Right ventricle myocardium inferior (tissue), 1 donor: ENCODE measurements around the gene NBEAL2. TPM values are rescaled to one million over a fixed set of nuclear protein-coding genes. Genes with fewer than 3 reads are reported as not detected.
"Not testable (repeated sequence)": the region's sequence is repeated elsewhere in the genome, so short reads cannot be mapped to it uniquely, and the experiment has no call there.

Source experiments
- ATAC-seq: fragments of 200-7000 bp; cut with Tn5 transposase; one replicate; pipeline ENCODE4 v1.9.1; 2020; ENCODE audit warnings: mild to moderate bottlenecking, moderate library complexity
- DNase-seq: peaks from one replicate; pipeline ENCODE4 v3.0.0; 2021; ENCODE audit errors: missing footprints
- intact Hi-C: fragments of 100-400 bp; cut with DNase I; formaldehyde crosslinking; loops from one replicate; pipeline ENCODE4 v1.11.0; 2022
- total RNA-seq: library from RNA; stranded (reverse); fragmentation: NEBNext Ultra II Directional; extraction: Animal tissue kit (Norgen Biotek cat#: 25700); gene quantifications from one replicate; pipeline ENCODE4 v1.2.1, GENCODE V29; 2021
- donor health status: DM: no; HTN: yes; CAD: no; lungs with severe emphysema.

The NBEAL2 gene
- total RNA-seq, 1 donor from 2014 or later, result 14.5 TPM

DNA sequence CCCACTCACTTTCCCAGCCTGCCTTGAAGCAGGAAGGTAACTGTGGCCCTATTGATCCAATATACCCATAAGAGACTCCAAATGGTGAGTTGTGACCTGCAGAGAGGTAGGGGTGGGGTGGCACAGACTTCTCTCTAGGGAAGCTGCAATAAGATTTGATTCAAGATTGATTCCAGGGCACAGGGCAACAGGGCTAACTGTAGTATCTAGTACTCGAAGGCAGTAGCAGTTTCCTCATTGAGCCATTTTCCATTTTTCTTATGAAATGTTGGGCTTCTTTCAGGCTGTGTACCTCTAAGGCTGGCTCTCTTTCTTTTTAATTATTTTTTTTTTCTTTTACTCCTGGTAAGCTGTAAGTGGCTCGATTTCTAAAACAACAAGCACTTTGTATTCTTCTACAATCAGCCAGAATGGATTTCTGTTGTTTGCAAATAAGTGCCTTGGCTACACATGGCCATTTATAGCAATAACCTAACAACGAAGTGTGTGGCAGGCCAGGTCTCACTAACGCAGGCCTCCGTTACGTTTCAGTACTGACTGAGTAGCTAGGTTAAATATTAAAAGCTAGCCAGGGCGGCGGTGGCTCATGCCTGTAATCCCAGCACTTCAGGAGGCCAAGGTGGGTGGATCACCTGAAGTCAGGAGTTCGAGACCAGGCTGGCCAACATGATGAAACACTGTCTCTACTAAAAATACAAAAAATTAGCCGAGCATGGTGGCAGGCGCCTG, 22.2 kb upstream of the NBEAL2 start:
- ATAC-seq (no peak), DNase-seq (no peak)
- intact Hi-C loops, result no loop called here

DNA sequence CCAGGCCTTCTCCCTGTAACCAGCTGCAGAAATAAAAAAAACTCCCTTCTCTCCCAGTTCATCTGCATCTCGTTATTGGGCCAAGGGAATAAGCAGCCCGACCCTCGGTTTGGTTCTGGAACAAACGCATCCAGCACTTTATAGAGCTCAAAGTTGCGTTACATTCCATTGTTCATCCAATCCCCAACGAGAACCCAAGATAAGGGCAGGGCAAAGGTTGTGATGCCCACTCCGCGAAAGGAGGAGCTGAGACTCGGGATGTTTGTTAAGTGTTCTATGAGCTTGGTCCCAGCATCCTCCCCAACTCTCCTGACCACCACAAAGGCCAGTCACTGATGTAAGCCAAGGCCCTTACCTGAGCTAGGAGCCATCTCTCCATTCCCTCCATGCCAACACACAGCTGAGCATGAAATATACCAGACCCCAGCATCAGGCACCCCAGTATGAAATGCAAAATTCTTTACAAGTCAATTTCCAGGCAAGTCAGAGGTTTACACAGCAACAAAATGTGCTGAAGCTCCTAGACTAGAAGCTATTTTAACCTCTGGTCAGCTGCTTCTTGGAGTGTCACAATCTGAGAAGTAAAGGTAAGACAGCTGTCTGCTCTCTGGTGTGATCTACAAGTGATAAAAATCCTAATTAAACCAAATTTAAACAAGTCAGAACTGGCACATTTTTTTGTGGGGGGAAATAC, 20.9 kb upstream of the NBEAL2 start:
- intact Hi-C loops, result no loop called here
- ATAC-seq (no peak), DNase-seq (no peak)

DNA sequence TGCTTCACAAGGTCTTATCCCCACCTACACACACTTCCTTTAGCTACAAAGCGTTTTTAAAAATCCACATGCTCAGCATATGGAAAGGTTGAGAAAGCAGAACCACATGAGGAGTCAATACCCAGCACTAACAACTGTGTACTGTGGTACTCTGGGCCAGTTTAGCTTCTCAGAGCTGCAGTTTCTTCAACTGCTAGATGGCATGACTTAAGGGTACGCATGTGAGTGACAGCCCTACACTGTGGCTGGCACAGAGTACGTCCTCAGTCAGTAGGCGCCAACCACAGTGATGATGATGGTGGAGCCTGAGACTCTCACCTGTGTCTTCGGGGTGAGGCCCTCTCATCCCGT, 20.3 kb upstream of the NBEAL2 start:
- DNase-seq (no peak), ATAC-seq (no peak)
- intact Hi-C loops, result no loop called here

DNA sequence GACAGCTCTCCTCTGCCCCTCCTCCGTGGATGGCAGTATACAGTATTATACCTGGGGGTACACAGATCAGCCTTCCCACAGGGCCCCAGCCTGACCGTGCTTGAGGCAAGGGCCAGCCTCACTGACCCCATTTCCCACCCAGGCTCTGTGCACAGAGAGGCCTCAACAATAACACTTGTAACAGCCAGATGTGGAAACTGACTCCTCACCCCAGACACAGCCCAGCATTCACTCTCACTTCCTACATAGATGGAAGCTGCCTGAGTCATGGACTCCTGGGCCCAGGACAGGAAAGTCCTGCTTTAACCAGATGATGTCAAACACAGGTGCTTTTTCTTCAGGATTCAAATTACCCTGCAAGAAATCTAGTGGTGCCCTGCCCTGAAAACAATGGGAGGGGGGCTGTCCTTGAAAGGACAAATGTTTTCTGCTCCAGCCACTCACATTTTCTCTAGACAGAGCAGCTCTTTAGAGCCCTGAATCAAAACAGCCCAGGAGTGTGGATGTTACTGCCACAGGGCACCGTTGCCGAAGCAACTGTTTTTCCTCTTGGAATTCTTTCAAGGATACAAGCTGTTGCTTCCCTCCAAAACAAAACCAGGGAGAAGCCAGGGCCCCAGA, 19.3 kb upstream of the NBEAL2 start:
- intact Hi-C loops, result no loop called here
- peak; percentile 43 for ATAC-seq
- DNase-seq, result no peak

DNA sequence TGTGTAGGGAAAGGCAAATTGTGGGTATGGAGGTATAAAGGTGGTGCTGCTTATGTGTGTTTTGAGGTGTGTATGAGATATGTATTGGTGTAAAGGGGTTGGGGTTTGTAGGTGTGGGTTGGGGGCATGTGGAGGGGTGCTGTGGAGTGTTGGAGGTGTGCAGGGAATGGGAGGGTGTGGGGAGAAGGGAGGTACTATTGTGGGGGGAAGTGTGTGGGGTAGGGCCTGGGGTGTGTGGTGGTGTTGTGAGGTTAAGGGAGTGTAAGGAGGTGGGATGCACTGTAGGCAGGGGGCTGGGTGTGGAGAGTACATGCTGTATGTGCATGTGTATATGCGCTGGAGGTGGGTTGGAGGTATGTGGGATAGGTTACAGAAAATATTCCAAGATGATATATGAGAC, 18.6 kb upstream of the NBEAL2 start:
- ATAC-seq, result no peak

DNA sequence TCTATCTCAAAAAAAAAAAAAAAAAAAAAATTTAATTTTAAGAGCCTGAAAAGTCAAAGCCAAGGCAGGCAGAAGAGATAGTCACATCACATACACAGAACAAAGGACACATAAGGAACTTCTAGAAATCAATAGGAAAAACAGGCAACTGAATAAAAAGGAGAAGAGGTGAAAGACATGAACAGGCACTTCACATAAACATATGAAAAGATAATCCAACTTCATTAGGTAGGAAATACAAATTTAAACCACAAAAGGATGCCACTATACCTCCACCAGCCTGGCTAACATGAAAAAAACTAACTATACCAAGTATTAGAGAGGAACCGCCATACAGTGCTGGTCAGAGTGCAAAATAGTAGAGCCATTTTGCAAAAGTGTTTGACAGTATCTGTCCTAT, 17.0 kb upstream of the NBEAL2 start:
- no peak for DNase-seq
- intact Hi-C loops, result no loop called here
- no peak for ATAC-seq

More for the DNA sequence above, 18.6 kb upstream of the NBEAL2 start:
- no peak for DNase-seq
- intact Hi-C loops, result no loop called here

DNA sequence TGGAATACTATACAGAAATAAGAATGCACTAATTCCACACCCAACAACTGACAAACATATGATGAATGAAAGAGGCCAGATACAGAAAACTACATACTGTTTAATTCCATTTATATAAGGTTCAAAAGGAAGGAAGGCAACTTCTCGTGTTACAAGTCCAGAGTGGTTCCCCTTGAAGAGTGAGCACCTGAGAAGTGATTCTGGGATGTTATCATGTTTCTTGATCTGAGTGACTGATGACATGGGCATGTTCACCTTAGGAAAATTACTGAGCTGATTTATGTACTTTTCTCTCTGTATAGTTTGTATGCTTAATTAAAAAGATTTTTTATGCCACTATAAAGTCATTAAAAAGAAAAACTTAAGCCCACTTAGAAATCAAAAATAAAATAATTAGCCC, 16.5 kb upstream of the NBEAL2 start:
- DNase-seq, result no peak

DNA sequence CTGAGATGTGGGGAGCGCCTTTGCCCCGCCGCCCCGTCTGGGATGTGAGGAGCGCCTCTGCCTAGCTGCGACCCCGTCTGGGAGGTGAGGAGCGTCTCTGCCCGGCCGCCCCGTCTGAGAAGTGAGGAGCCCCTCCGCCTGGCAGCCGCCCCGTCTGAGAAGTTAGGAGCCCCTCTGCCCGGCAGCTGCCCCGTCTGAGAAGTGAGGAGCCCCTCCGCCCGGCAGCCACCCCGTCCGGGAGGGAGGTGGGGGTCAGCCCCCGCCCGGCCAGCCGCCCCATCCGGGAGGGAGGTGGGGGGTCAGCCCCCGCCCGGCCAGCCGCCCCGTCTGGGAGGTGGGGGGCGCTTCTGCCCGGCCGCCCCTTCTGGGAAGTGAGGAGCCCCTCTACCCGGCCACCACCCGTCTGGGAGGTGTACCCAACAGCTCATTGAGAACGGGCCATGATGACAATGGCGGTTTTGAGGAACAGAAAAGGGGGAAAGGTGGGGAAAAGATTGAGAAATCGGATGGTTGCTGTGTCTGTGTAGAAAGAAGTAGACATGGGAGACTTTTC, 15.4 kb upstream of the NBEAL2 start:
- ATAC-seq, DNase-seq, intact Hi-C loops: not testable (repeated sequence)

More for the DNA sequence above, 16.5 kb upstream of the NBEAL2 start:
- no peak for ATAC-seq
- intact Hi-C loops, result no loop called here

DNA sequence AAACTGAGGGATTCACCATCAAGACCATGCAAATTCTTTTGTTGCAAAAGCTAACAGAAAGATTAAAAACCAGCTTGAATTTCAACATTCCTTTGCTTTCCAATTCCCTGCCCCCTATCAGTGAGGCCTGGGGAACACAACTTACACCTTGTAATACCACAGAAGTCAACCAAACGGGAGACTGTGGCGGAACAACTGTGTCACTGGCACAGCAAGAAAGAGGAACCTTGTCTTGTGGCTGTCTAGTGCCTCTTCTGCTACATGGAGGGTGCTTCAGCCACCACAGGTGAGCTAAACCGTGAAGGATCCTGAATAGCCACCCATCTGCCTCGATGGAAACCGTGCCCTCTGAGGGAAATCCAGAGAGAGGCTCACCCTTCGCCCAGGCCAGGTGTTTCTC, 14.3 kb upstream of the NBEAL2 start:
- no peak for ATAC-seq
- intact Hi-C loops, result no loop called here
- DNase-seq, result peak; percentile 60

DNA sequence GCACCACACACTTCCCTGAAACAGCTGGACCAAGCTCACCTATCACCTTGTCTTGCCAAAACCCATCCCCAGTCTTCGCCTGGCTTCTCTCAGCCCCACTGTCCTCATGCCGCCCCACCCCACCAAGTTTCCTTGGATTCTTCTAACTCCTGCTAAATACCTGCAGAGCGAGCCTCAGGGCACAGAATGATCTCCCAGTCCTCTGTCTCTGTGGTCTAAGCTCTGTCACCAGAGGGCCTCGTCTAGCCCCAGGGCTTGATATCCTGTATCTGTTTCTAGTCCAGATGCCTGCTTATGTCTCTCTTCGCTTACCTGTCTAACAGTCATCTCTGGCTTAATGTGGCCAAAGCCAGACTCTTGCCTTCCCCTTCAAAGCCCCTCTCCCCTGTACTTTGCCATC, 12.7 kb upstream of the NBEAL2 start:
- DNase-seq, result peak; percentile 7
- ATAC-seq, result no peak
- intact Hi-C loops, result no loop called here

DNA sequence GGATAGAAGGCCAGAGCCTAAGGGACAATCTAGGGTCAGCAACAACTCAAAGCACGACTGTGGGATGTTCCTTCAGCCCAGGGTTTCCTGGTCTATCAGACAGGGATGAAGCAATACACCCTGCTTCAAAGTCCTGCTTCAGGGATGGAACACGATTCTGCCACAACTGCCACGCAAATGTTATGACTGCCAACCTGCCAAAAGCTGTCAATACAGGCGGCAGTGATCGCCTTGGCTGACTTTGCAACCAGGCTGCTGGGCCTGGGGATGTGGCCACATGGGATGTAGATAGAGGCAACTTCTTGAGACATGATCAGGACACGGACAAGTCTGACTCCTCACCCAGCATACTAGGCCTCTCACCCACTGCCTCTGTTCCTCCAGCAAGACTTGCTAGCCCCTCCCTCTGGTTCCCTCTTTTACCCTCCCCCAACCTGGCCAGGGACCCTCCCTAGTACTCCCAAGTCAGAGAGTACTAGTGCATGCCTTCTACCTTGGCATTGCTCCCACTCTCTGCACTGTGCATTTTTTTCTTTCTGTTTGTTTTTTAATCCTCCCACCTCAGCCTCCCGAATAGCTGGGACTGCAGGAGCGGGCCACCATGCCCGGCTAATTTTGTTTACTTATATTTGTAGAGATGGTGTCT, 10.6 kb upstream of the NBEAL2 start:
- ATAC-seq (no peak), DNase-seq (peak; percentile 53)
- intact Hi-C loops, result no loop called here

DNA sequence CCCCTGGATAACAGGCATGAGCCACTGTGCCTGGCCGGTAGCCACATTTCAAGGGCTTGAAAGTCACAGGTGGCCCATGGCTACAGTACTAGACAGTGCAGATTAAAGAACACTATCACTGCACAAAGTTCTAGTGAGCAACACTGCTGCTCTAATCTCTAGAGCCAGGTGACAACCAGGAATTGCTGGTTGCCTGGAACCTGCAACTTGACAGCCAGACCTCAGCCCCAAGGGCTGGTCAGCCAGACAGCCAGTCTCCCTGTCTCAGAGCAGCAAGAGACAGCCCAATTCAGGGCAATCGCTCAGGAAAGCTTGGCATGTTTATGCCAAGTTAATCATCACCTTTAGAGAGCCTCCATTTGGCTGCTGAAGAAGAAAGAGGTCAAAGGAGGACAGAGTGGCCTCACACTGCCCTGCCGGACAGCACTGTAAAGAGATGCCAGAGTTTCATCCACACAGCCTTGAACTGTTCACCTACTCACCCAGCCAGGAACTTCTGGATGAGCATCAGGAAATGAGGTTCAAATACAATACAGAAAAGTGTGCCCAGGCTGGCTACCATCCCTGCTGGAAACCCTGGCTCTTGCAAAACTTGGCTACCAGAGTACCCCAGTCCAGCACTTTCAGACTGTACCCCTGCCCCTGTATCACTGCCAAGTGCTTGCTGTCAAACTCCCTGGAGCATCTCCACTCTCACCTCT, 8.9 kb upstream of the NBEAL2 start:
- intact Hi-C loops, result no loop called here
- peak; percentile 37 for DNase-seq
- ATAC-seq, result peak; percentile 84

DNA sequence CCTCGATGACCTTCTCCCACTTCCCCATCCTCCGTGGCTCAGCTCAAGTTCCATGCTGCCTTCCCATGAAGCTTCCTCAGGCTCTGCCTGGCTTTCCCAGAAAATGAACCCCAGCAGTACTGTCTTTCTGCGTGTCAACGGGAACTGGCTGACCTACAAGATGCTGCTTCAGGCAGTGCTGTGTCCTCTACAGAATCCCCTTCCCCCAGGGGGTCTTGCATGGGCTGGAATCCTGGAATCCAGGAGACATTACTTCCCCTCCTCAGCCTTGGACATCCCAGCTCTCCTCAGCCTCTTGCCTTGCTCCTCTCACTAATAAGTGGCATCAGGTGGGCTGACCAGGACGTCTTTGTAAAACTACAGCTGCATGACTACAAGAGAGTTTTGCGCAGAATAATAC, 8.3 kb upstream of the NBEAL2 start:
- no peak for ATAC-seq
- DNase-seq, result peak; percentile 4
- intact Hi-C loops, result no loop called here

DNA sequence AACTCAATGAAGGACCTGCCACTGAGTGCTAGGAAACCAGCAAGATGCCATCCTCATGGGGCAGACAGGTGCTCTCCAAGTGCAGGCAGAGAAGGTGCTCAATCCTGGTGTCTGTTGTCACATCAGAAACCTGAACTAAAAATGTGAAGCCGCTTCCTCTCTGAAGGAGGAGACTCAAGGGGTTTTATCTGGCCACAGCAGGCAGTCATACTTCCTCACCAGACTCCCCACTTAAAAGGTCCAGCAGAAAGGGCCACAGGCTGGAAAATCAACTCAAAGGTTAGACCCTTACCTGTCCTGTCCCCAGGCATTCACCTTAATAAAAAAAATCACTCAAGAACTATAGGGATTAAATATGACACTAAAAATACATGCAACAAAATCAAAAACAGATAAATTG, 7.7 kb upstream of the NBEAL2 start:
- peak; percentile 2 for DNase-seq
- intact Hi-C loops, result no loop called here
- ATAC-seq, result no peak

DNA sequence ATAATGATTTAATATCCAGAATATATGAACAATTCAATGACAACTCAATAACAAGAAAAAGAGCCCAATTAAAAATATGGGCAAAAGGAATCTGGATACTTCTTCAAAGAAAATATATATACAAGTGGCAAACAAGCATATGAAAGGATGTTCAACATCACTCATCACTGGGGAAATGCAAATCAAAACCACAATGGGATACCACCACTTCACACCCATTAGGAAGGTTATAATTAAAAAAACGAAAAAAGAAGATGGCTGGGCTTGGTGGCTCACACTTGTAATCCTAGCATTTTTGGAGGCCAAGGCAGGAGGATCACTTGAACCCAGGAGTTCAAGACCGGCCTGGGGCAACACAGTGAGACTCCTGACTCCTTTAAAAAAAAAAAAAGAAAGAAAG, 7.1 kb upstream of the NBEAL2 start:
- no peak for DNase-seq
- ATAC-seq, result no peak
- intact Hi-C loops, result no loop called here

DNA sequence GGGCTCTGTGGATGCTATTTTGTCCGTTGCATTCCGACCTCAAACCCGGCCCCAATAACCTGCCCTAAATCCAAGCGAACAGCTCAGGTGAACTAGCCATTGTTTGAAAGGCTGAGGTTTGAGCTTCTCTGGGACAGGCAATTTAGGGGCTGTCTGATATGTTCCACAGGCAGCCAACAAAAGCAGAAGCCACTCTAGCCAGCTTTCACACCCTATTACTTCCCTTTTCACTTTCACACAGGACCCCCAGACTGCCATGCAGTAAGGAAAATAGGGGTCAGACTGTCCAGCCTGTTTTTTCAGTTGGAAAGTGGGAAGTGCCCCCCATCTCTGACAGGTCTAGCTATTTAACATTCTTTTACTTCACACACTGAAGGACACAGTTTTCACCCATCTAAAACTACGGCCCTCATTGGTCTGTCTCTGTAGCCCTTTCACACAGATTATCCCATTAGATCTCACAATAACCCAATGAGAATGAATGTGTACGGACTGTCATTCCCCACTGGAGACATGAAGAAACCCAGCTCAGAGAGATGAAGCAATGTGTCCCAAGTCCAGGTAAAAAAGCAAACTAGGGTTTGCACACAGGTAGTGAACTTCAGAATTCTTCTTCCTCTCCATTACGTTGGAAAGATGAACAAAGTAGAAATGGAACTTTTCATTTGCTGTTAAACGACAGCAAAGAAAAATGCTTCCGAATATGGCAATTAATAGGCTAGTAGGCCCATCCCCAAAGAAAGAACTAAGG, 4.9 kb upstream of the NBEAL2 start:
- DNase-seq (peak; percentile 7), ATAC-seq (no peak)
- intact Hi-C loops, result no loop called here

DNA sequence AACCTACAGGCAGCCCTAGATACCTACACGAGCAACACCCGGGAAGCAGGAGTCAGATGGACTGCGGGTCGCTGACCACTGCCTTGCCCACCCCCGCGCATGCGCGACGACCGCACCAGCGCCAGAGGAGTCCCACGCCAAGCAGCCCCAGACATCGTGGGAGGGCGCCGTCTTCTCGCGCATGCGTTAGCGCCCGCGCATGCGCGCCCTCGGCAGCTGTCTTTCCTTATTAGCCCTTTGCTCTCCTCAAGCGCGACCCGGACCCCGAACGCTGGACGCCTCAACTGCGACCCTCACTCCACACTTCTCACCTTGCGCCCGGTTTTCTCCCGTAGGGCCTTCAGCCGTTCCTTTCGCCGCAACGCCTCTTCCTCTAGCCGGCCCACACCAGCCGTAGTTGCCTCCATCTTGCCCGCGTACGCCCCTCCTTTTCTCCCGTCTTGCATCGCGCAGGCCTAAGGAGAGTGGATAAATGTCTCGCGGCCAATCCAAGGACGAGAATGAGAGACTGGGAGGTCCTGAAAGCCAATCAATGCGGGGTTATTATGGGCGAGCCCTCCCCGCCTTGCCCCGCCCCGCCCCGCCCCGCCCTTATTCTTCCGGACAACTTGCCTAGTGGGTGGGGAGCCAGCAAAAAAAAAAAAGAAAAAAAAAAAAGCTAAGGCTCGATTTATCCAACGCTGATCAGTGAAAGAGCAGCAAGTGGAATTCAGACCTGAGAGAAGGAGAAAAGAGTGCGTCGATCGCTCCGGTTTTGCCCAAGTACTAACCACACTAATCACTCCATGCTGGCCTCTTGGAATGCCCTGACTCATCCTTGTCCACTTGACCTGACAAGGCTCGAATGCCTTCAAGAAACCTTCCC, 2.9 kb upstream of the NBEAL2 start, which contains the start of gene CCDC12:
Gene CCDC12 (minus strand): TSS at position 420 of the 865 bp plus-strand sequence. CDS start 13 bp downstream, at position 407.
- intact Hi-C loops, result loop anchor here (2.0 kb wide), 1 partner anchor 42 kb away; no protein-coding TSS in a partner anchor
- peak; percentile 91 for ATAC-seq
- DNase-seq, result peak; percentile 97
